Motor neuron (in vitro differentiated cells): ENCODE data around the gene BMP8A. TPM values are rescaled to one million over a fixed set of nuclear protein-coding genes. Genes with fewer than 3 reads are reported as not detected.
"Not testable (repeated sequence)": the region's sequence is repeated elsewhere in the genome, so short reads cannot be mapped to it uniquely, and the experiment has no call there.

Source experiments
- ATAC-seq, 8 experiments: fragments of 200-7000 bp; cut with Tn5 transposase; replicated peaks in 6 of 8; 2 replicates each; pipeline ENCODE4 v1.8.0; 2021; ENCODE audit warnings: mild to moderate bottlenecking in 8 of 8, moderate library complexity in 8 of 8
- H3K27ac ChIP-seq, 2 donors: fragments of 250-450 bp; sonication (Bioruptor Pico); 2 replicates each; pipeline ENCODE4 v1.9.0; 2021; ENCODE audit warnings: antibody characterized with exemption in 2 of 2, mild to moderate bottlenecking in 2 of 2, moderate library complexity in 1 of 2
- H3K4me1 ChIP-seq, 2 donors: fragments of 250-450 bp; sonication (Bioruptor Pico); replicated peaks in 1 of 2; 2 replicates each; pipeline ENCODE4 v1.6.1; 2021; ENCODE audit warnings: antibody characterized with exemption in 2 of 2, mild to moderate bottlenecking in 2 of 2, moderate library complexity in 1 of 2
- H3K4me3 ChIP-seq, 5 donors: fragments of 250-450 bp; sonication (Bioruptor Pico); 2 replicates each; pipeline ENCODE4 v1.9.0; 2021; ENCODE audit warnings: antibody characterized with exemption in 5 of 5, mild to moderate bottlenecking in 5 of 5, moderate library complexity in 4 of 5
- WGBS, 10 experiments: fragments of 450-650 bp; shearing (Covaris generic); methylation state at CpG; one replicate each; pipeline ENCODE4 v1.0.0; 2022; 5-methylcytosine and 5-hydroxymethylcytosine counted together
- in situ Hi-C, 9 experiments: fragments of 400-800 bp; cut with MboI; loops; one replicate each; pipeline ENCODE4 v1.15.0; 2021; ENCODE audit warnings: low sequenced_read_pairs in 9 of 9, low pct_unique_long_range_greater_than_20kb in 2 of 9; ENCODE audit not compliant: unreplicated experiment in 9 of 9
- total RNA-seq, 8 experiments: library from RNA; unstranded; fragments of 300-600 nt; gene quantifications; 2 replicates each; pipeline versions ENCODE4 v1.2.3 to v1.2.4, GENCODE V29; 2022

The BMP8A gene
- total RNA-seq, 8 experiments from 2014 or later, result 0.16 to 0.43 (median 0.22) TPM; not detected in 4

DNA sequence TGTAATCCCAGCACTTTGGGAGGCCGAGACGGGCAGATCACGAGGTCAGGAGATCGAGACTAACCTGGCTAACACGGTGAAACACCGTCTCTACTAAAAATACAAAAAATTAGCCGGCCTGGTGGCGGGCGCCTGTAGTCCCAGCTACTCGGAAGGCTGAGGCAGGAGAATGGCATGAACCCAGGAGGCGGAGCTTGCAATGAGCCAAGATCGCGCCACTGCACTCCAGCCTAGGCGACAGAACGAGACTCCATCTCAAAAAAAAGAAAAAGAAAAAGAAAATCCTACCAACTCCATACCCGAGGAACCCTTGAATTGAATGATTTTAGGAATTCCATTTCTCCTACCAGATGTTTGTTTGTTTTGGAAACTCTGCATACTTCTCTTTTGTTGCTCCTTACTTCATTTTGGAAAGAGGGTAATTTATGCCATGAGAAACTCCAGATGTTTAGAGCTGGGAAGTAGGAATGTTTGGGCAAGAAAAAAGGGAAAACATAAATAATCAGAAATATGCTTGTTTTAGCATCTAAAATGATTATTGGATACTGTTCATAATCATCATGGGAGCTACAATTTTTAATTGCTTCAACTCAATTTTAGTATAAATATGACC, 24.2 kb upstream of the BMP8A start:
- H3K27ac ChIP-seq, H3K4me3 ChIP-seq, H3K4me1 ChIP-seq: not testable (repeated sequence)
- in situ Hi-C loops, result loop anchor here in 1 of 9 experiments (25.0 kb wide), 1 partner anchor 95 kb away; no protein-coding TSS in a partner anchor
- 0 to 93% (median 78%) methylated on average over 1 to 11 of the region's 16 CpGs for WGBS, 10 experiments
- ATAC-seq, result peak in 2 of 8 experiments; percentile 36 to 57

DNA sequence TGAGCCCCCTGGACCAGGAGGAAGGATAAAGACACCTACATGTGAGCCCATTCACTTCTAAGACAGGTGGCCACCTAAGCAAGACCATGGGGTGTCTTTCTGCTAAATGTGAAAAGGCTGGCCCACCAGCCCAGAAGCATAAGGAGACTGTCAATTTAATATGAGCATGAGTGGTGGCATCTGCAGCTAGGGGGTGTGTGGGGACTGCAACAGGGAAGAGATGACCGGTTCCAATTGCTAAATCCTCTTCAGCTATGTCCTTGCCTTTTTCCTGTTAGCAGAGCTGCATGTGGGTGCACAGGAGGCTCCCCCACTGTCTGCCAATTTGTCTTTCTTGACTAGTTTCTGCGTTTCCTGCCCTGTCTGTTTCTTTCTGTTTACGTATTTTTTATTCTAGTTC, 22.3 kb upstream of the BMP8A start:
- H3K27ac ChIP-seq, result no peak overlapping the region
- no peaks in the 10 kb centered on the region for H3K4me1 ChIP-seq
- in situ Hi-C loops, result loop anchor here in 1 of 9 experiments (25.0 kb wide), 1 partner anchor 93 kb away; no protein-coding TSS in a partner anchor
- 75 to 100% (median 93%) methylated on average over 1 to 3 of the region's 3 CpGs; no CpG with 5 or more reads in 2 of the 10 experiments for WGBS, 10 experiments
- H3K4me3 ChIP-seq, result no peak overlapping the region
- no peak for ATAC-seq

DNA sequence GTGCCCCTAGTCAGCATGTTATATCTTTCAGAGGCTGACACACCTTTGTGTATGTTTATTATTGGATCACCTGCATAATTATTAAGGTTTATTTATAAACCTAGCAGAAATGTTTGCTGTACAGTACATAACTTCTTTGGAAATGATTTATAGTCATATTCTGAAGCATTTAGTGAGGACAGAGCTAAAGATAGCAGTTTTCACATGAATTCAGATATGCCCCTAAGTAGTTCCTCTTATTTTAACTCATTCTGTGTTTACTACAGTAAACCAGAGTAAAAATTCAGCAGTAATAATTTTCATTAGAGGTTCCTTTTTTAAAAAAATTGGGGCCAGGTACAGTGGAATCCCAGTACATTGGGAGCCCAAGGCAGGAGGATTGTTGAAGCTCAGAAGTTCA, 21.4 kb upstream of the BMP8A start:
- in situ Hi-C loops, result loop anchor here in 1 of 9 experiments (25.0 kb wide), 1 partner anchor 92 kb away; no protein-coding TSS in a partner anchor

GRCh38 chr1:39472826-39473225, 18.6 kb upstream of the BMP8A start:
- WGBS, 10 experiments, result 76 to 100% (median 93%) methylated on average over 1 to 7 of the region's 7 CpGs
- Histone ChIP-seq H3K4me1 (no peaks in the 10 kb centered on the region), H3K4me3 (no peak overlapping the region), H3K27ac (no peak overlapping the region)
- ATAC-seq, result no peak
- in situ Hi-C loops, result loop anchor here in 1 of 9 experiments (25.0 kb wide), 1 partner anchor 89 kb away; no protein-coding TSS in a partner anchor

More for the DNA sequence above, 21.4 kb upstream of the BMP8A start:
- no peak for ATAC-seq
- Histone ChIP-seq H3K4me3 (no peak overlapping the region), H3K4me1 (no peaks in the 10 kb centered on the region), H3K27ac (no peak overlapping the region)

DNA sequence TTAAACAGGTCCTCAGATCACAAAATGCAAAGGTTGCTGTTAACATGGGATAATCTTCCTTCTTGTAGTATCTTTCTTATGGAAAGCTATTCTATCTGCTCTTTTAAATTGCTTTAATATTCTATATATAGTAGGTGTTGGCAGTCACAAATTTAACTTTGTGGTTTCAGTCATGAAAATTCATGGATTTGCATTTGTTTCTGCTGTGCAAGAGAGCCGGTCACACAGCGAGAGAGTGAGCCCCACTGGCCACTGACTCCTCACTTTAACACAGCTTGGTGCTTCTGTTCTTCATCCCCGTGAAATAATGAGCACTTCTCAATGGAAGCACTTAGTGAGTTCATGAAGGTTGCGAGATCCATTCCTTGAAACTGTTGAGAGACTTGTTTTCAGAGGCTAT, 18.1 kb upstream of the BMP8A start:
- Histone ChIP-seq H3K27ac (no peak overlapping the region), H3K4me3 (no peak overlapping the region), H3K4me1 (no peaks in the 10 kb centered on the region)
- 93 to 100% (median 100%) methylated on average over 1 to 4 of the region's 4 CpGs; no CpG with 5 or more reads in 6 of the 10 experiments for WGBS, 10 experiments
- in situ Hi-C loops, result loop anchor here in 1 of 9 experiments (25.0 kb wide), 1 partner anchor 89 kb away; no protein-coding TSS in a partner anchor
- ATAC-seq, result peak in 3 of 8 experiments; percentile 65 to 86 (median 68)

- H3K4me3 ChIP-seq, result no peak overlapping the region
- no peak overlapping the region for H3K27ac ChIP-seq
- ATAC-seq, result no peak
- H3K4me1 ChIP-seq, result no peaks in the 10 kb centered on the region
- WGBS, 10 experiments, result 84 to 100% (median 94%) methylated on average over 1 to 4 of the region's 4 CpGs; no CpG with 5 or more reads in 3 of the 10 experiments
- in situ Hi-C loops, result loop anchor here in 1 of 9 experiments (25.0 kb wide), 1 partner anchor 87 kb away; no protein-coding TSS in a partner anchor
These were observed 16.6 kb upstream of the BMP8A start for GRCh38 chr1:39474810-39475209.

DNA sequence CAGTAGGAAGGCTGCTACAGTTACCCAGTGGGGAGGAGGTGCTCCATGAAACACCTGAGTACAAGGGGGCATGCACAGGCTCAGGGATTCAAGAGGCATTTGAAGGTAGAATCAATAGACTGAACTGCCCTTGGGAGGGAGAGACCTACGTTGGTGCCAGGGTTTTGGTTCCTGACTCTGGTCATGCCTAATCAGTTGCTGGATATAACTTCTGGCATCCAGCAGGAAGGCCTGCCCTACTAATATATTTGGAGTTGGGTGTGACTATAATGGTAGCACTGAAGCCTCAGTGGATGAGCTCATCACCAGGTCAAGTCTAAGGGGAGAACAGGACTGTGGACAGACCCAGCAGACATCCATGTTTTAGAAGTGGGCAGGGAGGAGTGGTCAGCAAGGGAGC, 15.9 kb upstream of the BMP8A start:
- H3K4me3 ChIP-seq, H3K27ac ChIP-seq, H3K4me1 ChIP-seq, in situ Hi-C loops: not testable (repeated sequence)
- 83 to 100% (median 89%) methylated on average over 1 of the region's 1 CpG; no CpG with 5 or more reads in 2 of the 10 experiments for WGBS, 10 experiments
- peak in 4 of 8 experiments; percentile 15 to 31 (median 18) for ATAC-seq

- in situ Hi-C loops, result no loop called here
- Histone ChIP-seq H3K27ac (no peak overlapping the region), H3K4me3 (no peak overlapping the region), H3K4me1 (no peaks in the 10 kb centered on the region)
- 86 to 100% (median 94%) methylated on average over 2 to 5 of the region's 5 CpGs; no CpG with 5 or more reads in 2 of the 10 experiments for WGBS, 10 experiments
- no peak for ATAC-seq
These were observed 13.1 kb upstream of the BMP8A start for GRCh38 chr1:39478126-39478915.

DNA sequence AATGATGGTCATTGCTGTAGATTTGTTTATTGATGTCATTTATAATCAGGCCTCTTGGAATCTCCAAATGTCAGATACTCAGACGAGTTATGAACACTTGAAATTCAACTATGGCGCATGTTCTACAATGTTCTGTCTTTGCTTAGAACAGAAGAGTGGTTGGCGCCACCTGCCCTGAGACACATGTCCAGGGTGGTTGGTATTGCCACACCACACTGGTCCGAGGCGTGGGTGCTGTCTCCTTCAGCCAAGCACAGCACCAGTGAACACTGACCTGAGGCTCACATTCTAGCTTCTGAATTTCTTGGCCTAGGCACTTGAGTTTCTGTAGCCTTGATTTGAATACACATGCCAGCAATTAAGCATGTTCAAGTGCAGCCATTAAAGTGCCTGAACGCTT, 10.1 kb upstream of the BMP8A start:
- 82 to 100% (median 90%) methylated on average over 3 to 6 of the region's 6 CpGs; no CpG with 5 or more reads in 4 of the 10 experiments for WGBS, 10 experiments
- in situ Hi-C loops, result no loop called here
- no peak for ATAC-seq
- no peak overlapping the region for H3K4me3 ChIP-seq
- H3K4me1 ChIP-seq, result no peaks in the 10 kb centered on the region
- H3K27ac ChIP-seq, result no peak overlapping the region

DNA sequence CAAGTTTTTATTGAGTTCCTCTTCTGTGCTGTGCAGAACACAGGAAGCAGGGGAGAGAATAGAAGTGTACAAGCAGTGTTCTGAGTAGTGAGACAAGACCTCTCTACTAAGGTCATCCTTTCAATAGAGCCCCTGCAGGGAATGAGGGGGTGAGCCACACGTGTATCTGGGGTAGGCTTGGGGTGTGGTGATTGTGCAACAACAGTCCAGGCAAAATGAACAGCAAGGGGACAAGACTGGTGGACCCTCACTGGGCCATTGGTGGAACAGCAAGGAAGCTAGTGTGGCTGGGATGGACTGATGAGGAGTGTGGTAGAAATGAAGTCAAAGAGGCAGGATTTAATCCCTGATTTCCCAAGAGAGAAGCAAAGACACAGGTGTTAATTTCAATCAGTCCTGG, 8.2 kb upstream of the BMP8A start:
- ATAC-seq, result no peak
- WGBS, 10 experiments, result 0 to 100% (median 59%) methylated on average over 1 of the region's 1 CpG; no CpG with 5 or more reads in 4 of the 10 experiments
- in situ Hi-C loops, result no loop called here
- Histone ChIP-seq H3K27ac (no peak overlapping the region), H3K4me1 (no peaks in the 10 kb centered on the region), H3K4me3 (no peak overlapping the region)

DNA sequence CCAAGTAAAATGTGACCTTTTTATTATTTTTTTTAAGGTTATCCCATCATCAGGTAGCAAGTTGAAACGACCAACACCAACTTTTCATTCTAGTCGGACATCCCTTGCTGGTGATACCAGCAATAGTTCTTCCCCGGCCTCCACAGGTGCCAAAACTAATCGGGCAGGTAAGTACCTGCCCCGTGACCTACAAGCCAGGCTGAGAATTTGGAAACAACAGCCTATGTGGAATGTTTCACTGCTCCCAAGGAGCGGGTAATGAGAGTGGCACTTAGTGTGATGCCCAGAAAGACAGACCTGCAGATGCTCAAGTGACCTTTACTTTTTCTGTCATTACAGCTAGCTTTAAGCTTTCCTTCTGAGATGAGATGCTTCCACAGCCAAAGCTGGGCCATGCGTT, 6.9 kb upstream of the BMP8A start:
- H3K27ac ChIP-seq, result no peak overlapping the region
- in situ Hi-C loops, result no loop called here
- WGBS, 10 experiments, result 42 to 100% (median 96%) methylated on average over 1 to 7 of the region's 7 CpGs
- no peaks in the 10 kb centered on the region for H3K4me1 ChIP-seq
- no peak for ATAC-seq
- no peak overlapping the region for H3K4me3 ChIP-seq

GRCh38 chr1:39485046-39485803, 6.2 kb upstream of the BMP8A start:
- no peak overlapping the region for H3K27ac ChIP-seq
- H3K4me1 ChIP-seq, result no peaks in the 10 kb centered on the region
- no peak overlapping the region for H3K4me3 ChIP-seq
- no peak for ATAC-seq
- WGBS, 10 experiments, result 80 to 100% (median 97%) methylated on average over 1 to 14 of the region's 14 CpGs
- in situ Hi-C loops, result no loop called here
